ENCODE data around the gene RGMB.

DNA sequence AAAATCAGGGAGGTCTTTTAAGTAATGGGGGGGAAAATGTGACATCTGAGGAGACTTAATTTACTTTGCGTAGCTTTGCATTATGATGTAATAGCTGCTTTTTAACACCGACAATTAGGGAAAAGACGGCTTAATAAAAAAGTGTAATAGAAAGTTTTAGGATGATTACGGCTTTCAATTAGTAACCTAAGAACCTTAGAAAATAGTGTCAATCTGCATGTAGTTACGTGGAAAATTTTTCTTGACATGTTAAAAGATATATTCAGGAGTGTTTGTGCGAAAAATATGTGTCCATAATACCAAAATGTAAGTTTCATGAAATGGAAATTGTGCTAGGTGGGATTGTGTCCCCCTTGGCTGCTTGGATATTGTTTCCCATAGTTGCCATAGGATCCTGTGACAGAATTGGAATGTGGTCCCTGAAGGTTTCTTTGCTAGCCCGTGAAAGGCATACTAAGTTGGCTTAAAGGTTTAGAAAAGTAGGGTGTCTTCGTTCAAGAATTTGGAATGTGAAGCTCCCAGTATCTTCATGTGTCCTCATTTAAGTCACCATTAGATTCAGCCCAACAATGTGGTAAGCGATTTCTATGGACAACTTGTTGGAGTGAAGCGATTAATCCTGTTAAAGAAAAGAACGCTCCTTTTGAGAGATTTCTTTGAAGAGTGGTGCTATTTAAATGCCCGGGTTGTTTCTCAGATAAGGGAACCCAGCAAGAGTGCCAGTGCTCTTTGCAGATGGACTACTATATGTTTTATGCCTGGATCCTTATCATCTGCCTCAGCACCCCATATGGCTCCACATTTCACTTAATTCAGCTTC, 2.0 kb downstream of the RGMB start:
- TF ChIP-seq, protein P1, sequence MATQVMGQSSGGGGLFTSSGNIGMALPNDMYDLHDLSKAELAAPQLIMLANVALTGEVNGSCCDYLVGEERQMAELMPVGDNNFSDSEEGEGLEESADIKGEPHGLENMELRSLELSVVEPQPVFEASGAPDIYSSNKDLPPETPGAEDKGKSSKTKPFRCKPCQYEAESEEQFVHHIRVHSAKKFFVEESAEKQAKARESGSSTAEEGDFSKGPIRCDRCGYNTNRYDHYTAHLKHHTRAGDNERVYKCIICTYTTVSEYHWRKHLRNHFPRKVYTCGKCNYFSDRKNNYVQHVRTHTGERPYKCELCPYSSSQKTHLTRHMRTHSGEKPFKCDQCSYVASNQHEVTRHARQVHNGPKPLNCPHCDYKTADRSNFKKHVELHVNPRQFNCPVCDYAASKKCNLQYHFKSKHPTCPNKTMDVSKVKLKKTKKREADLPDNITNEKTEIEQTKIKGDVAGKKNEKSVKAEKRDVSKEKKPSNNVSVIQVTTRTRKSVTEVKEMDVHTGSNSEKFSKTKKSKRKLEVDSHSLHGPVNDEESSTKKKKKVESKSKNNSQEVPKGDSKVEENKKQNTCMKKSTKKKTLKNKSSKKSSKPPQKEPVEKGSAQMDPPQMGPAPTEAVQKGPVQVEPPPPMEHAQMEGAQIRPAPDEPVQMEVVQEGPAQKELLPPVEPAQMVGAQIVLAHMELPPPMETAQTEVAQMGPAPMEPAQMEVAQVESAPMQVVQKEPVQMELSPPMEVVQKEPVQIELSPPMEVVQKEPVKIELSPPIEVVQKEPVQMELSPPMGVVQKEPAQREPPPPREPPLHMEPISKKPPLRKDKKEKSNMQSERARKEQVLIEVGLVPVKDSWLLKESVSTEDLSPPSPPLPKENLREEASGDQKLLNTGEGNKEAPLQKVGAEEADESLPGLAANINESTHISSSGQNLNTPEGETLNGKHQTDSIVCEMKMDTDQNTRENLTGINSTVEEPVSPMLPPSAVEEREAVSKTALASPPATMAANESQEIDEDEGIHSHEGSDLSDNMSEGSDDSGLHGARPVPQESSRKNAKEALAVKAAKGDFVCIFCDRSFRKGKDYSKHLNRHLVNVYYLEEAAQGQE (IDR thresholded peaks at IDR 0.05; ENCODE audit: borderline replicate concordance), result no peak
- TF ChIP-seq RAD21 (conservative IDR thresholded peaks at IDR 0.05), result no peak
- TF ChIP-seq, protein P2, sequence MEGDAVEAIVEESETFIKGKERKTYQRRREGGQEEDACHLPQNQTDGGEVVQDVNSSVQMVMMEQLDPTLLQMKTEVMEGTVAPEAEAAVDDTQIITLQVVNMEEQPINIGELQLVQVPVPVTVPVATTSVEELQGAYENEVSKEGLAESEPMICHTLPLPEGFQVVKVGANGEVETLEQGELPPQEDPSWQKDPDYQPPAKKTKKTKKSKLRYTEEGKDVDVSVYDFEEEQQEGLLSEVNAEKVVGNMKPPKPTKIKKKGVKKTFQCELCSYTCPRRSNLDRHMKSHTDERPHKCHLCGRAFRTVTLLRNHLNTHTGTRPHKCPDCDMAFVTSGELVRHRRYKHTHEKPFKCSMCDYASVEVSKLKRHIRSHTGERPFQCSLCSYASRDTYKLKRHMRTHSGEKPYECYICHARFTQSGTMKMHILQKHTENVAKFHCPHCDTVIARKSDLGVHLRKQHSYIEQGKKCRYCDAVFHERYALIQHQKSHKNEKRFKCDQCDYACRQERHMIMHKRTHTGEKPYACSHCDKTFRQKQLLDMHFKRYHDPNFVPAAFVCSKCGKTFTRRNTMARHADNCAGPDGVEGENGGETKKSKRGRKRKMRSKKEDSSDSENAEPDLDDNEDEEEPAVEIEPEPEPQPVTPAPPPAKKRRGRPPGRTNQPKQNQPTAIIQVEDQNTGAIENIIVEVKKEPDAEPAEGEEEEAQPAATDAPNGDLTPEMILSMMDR (IDR thresholded peaks at IDR 0.05; ENCODE audit: poor library complexity, severe bottlenecking), result no peak
- no peak for TF ChIP-seq EZH2 (IDR thresholded peaks at IDR 0.05; ENCODE audit: borderline replicate concordance, insufficient read depth, low read length, poor library complexity, severe bottlenecking)
- TF ChIP-seq POLR2AphosphoS5 (IDR thresholded peaks at IDR 0.05), result no peak
- no peak for TF ChIP-seq MXI1 (conservative IDR thresholded peaks at IDR 0.05; ENCODE audit: poor library complexity, severe bottlenecking)
- no peak for TF ChIP-seq EP300 (conservative IDR thresholded peaks at IDR 0.05; ENCODE audit: poor library complexity, severe bottlenecking)
